Non-pigmented ciliary epithelial cell (primary cell): ENCODE data around the gene PUM1.

Experiments
- DNase-seq: peaks from one replicate; pipeline ENCODE4 v3.0.0-alpha.2; 2010; ENCODE audit warnings: low read depth

Gene PUM1

DNA sequence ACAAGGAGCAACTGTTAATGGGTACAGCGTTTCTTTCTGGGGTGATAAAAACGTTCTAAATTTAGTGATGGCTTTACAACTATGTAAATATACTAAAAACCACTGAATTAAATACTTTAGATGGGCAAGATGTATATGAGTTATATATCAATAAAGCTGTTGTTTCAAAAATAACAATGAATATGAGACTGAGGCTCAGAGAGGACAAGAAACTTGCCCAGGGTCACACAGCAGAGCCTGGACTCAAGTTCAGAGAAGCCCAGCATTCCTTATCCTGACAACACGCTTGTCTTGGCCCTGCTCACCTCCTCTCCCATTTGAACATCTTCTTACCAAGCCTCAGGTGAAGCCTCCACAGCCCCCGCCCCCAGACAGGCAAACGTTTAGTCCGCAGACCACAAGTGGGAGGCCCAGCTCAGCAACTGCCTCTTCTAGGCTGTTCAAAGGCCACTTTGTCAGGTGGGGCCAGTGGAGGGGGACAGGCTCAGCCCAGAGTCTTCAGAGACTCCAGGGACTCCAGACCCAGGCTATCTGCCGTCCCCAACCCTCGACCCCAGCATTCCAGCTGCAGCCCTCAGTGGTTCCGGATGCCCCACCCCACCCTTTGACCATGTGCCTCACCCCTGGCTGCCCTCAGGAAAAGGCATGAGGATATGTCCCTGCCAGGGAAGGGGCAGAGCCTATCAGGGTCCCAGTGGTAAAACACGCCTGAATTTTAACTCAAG is 174.9 kb downstream of the PUM1 start:
- no peak for DNase-seq

DNA sequence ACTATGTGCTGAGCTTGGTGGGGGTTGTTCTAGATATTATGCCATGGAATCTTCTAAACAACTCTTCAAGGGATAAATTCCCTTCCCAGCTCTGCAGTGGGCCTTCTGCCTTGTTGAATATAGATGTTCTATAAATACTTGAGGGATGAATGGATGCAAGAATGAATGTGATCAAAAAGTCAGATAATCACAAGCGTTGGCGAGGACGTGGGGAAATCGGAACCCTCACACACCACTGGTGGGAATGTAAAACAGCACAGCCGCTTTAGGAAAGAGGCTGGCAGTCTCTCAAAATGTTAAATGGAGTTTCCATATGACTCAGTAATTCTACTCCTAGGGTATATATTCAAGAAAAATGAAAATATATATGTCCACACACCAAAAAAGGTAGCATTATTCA is 176.0 kb downstream of the PUM1 start:
- DNase-seq, result no peak

DNA sequence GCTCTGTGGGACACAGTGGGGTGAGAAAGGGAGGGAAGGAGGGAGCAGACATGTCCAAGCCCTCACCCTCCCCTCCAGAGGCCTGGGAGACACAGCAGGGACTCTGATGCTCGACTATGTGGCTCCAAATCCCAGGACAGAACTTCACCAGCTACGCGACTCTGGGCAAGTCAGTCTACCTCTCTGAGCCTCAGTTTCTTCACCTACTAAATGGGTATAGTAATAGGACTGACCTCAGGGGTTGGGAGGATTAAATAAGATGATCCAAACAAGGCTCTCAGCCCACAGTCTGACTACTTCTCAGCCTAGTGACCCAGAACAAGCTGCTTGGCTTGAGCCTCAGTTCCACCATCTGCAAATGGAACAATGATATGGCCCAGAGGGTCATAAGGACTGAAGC is 176.5 kb downstream of the PUM1 start:
- DNase-seq, result no peak

DNA sequence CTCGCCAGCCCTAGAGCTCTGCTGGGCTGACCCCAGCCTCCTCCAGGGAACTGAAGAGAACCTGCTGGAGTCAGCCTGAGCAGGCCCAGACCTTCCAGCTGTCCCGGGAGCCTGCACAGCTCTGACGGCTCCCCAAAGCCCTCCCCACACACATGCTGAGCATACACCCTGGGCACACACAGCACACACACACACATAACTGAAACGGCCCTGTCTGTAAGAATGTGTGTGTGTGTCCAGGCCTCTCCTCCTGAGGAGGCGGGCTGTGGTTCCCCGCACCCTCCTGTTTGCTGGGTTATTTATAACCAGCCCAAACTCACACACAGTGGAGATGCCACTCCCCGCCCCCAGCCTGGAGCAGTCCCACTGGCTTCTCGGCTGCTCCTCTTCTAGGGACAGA is 177.1 kb downstream of the PUM1 start:
- DNase-seq, result peak; percentile 87

DNA sequence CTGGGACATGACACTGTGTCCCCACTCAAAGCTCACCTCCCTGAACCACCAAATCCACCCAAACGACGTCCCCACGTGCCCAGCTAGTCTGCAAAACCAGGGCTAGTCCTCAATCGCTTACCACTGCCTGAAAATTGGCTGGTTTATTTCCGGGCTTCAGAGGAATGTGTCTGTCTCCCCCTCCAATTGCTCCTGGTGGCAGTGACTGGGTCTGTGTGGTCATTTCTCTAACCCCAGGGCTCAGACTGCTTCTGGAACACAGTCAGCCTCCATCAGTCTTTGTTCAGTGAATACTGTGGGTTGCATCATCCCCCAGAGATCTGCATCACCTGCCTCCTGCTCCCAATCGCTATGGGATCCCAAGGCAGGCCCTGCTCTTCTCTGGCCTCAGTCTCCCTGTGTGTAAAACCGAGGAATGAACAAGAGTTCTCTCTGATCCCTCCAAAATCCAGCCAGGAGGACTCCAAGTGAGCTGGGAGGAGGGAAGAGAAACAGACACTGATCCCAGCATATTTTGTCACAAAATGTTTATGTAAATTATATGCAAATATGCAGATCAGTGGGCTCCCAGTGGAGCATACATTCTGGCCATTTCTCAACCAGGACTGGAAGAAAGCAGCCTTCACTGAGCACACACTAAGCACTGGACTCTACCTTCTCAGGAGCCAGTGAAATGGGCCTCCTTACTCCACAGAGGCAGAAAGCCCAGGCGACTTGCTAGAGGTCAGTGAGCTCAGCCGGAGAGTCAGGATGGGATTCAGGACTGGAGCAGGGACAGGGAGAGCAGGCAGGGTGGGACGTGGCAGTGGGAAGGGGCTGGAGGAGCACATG is 177.8 kb downstream of the PUM1 start:
- DNase-seq, result no peak

DNA sequence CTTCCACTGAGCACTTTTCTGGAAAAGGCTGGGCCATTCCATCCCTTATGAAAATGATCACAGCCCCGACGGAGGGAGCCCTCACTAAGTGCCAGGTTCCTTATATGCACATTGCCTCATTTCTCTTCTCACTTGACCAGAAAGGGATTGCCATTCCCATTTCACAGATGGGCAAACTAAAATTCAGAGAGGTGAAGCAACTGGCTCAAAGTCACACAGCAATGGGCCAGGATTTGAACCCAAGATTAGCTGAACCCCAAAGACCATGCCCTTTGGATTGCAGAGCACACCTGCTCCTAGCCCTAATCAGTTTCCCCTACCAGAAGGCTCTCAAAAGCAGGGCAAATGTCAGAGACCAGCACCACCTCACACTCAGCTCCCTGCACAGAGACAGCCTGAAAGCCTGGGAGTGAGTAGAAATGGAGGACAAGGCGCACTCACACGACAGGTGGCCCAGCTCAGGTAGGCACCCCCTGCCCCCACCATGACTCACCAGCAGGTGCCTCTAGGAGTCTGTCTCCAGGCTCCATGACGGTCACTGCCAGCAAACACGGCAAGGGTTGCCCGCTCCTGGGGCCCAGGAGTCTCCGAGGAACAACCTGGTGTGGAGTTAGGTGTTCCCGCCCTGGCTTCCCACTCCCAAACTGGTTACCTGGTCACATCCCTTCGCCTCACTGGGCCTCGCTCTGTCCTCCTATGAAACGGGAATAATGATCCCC is 178.6 kb downstream of the PUM1 start:
- DNase-seq, result no peak

DNA sequence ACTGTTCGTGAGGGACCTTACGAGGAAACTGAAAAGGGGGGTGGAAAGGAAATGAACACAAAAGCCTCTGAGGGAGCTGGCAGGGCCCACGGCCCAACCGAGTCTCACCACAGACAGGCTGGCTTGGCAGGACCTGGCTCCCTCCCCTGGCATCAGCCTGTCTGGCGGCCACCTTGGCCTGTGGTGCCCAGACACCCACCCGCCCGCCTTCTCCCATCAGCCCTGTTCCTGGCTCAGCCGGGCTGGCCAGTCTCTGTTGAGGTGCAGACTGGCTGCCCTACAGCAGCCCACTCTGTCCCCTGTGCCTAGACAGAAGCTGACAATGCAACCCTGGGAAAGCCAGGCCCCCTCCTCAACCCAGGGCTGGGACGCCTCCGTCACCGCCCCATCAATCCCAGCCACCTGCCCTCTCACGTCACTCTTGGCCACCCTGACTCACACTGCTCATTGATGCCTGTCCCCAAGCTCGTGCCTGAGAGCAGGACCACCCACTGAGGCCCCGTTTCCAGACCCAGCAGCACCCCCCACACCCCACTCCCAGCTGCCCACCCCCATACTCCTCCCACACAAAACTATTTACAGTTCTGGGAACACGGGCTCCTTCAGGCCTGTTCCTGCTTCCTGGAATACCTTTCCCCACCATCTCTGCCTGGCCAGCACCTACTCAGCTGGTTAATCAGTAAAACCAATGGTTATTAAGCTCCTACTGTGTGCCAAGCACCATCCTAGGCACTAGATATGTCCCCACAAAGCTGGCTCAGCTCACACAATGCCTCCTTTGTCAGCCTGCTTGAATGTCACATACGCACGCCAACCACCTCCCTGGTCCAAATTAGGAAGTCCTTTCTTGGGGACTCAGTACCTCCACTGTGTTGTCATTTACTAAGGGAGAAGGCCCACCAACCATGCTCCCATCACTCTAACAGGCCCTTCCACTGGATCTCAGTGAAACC is 179.7 kb downstream of the PUM1 start:
- DNase-seq, result no peak

DNA sequence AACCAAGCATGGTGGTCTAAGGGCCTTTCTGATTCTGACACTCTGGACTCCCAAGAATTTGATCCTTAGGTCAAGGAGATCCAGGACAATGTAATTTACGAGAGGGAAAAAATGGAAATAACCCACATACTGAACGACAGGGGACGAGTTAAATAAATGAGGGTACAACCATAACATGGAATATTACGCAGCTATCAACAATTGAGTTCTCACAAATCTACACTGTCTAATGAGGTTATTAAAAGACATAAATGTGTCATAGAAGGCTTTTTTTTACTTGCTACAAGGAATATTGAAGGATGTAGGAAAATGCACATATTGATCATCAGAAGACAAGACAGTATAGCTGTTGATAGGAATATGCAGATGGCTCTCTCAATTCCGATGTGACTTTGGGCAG is 180.8 kb downstream of the PUM1 start:
- DNase-seq, result no peak

DNA sequence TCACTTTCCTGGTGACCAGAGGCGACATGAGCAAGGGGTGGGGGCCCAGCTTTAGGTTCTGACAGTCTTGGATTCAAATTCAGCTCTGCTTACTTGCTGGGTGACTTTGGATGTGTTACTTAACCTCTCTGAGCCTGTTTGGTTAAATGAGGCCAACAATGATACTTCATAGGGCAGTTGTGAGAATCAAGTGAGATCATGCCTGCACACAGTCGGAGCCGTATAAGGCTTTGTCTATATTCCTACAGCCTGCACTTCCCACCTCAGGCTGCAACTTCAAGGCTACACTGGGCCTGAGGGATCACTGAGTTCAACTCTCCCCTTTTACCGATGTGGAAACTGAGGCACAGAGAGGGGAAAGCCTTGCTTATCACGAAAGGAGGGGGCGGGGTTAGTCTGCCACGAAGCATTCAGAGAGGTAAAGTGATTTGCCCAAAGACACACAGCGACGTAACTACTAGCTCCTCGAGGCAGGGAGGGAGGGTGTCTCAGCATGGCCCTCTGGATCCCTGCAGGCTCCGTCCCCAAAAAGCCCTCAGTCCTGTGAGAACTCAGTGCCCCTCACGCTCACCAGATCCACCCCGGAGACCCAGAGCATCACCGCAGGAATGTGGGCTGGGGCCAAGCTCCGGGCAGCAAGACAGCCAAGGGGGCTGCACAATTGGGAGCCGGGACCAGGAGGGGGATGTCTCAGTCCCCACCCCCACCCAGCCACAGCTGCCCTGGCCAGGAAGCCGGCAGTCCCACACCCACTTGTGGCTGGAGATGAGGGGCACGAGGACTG is 181.9 kb downstream of the PUM1 start:
- DNase-seq, result no peak

DNA sequence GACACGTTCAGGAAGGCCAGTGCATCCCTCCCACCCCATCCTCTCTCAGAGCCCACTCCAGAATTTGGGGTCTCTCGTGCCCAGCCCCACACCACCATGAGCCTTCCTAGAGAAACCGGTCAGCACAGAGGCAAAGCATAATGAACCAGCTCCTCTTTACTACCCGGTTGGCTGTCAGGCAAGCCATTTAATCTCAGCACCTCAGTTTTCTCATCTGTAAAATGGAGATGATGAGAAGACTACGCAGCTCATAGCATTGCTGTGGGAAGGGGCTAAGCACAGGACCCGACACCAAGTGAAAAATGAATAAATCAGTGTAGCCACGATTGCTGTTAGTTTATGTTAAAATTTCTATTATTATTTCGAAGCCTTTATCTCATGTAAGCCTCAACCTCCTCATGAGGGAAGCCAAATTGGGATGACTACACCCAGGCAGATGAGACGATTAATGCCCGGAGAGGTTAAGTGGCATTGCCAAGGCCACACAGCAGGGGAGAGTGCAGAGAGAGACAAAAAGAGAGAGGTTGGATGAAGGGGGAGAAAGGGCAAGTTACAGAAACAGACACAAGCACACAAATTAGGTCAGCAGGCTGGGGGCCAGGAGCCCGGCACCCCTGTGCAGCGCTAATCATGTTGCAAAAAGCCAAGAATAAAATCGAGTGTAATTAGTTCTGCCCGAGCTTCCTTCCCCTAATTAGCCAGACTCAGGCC is 182.7 kb downstream of the PUM1 start:
- no peak for DNase-seq
